ENCODE results near the gene MSX1.
"Not testable (repeated sequence)": the region's sequence is repeated elsewhere in the genome, so short reads cannot be mapped to it uniquely, and the experiment has no call there.

Gene MSX1
- 0.05 to 0.17 reads per million in 2 donors for total RNA-seq

DNA sequence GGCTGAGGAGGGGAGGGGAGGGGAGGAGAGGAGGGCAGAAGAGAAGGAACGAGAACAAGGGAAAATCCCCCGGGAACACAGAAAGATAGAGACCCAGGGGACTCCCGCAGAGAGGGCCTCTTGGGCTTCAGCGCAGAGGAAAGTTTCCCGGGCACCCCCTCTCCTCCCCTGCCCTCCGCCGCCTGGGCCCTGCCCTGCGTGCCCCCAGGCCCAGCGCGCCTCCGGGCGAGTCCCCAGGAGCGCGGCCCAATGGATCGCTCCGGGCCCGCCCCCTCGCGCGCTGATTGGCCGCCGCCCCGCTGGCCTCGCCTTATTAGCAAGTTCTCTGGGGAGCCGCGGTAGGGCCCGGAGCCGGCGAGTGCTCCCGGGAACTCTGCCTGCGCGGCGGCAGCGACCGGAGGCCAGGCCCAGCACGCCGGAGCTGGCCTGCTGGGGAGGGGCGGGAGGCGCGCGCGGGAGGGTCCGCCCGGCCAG, at the start of gene MSX1:
TSS of gene MSX1 (plus strand) at position 341 of the 474 bp plus-strand sequence. CDS start 235 bp downstream, outside the sequence.
- peak; percentile 18 for DNase-seq

- DNase-seq = no peak
Measured at GRCh38 chr4:4810092-4810774, 49.2 kb upstream of the MSX1 start.

- no peak for DNase-seq
Measured at GRCh38 chr4:4810778-4811177, 48.7 kb upstream of the MSX1 start.

GRCh38 chr4:4812145-4812794, 47.2 kb upstream of the MSX1 start:
- DNase-seq = no peak

DNA sequence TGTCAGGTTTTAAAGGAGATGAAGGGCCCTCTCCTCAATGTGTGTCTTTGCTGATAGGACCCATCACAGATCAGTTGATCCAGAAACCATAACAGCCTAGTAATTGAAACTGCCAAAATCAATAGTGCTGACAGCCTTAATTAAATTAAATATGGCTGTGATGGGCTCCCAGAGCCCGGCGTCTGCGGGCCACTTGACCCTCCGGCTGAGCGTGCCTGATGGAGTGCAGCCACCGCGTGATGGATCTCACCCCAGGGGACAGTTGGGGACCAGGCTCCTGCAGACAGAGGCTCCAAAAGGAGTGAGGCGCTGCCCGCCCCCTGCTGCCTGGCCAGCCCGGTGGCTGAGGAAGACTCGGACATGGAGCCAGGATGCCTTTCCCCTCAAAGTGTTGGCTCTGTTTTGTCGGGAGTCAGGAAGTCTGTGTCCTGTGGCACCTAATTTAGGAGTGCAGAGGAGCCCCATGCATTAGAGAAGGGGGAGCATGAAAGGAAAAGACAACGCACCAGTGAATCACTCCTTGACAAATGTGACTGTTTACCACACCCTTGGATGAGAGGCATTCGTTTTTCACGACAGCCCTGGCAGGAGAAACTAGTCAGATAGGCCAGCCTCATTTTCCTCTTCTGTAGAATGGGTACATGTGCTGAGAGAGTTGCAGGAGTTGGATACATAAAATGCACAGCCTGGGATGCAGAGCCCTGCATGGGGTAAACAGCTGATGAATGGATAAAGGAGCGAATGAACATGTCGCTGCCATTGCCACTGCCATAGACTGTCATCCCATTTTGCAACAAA, 40.9 kb upstream of the MSX1 start:
- no peak for DNase-seq

GRCh38 chr4:4819213-4819606, 40.3 kb upstream of the MSX1 start:
- DNase-seq = no peak

DNA sequence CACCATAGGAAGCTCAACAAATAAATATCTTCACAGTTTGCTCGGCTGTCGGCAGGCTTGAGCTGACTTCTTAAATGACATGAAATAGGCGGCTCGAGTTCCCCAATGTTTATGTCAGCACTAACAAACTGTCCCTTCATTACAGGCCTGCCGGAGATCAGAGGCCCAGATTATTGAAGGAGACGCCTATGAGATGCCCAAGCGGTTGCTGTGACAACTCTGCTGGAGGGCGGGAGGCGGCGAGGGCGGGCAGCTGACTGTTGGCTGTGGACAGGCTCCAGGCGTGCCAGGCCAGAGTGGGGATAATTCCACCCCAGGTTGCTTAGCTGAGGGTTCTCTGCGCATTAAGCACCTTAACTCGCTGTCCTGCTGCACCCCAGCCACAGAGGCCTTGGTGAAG, 39.2 kb upstream of the MSX1 start:
- DNase-seq = no peak

DNA sequence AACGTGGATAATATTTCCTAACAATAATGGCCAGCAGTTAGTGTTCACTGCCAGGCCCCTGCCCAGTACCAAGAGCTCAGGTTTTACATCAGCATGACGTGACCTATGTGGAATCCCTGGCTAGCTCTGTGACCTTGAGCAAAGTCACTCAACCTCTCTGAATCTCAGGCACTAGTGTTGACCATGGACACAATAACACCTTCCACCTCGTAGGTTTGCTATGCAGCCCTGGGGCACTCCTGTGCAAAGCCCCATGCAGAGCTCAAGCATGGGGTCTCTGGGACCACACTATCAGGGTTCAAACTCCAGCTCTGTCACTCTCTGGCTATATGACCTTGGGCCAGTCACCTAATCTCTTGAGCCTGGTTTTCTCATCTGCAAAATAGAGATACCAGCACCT, 38.7 kb upstream of the MSX1 start:
- DNase-seq = no peak

- DNase-seq = no peak
Measured at GRCh38 chr4:4821577-4821976, 37.9 kb upstream of the MSX1 start.

GRCh38 chr4:4822286-4822685, 37.2 kb upstream of the MSX1 start:
- not testable (repeated sequence) for DNase-seq

DNA sequence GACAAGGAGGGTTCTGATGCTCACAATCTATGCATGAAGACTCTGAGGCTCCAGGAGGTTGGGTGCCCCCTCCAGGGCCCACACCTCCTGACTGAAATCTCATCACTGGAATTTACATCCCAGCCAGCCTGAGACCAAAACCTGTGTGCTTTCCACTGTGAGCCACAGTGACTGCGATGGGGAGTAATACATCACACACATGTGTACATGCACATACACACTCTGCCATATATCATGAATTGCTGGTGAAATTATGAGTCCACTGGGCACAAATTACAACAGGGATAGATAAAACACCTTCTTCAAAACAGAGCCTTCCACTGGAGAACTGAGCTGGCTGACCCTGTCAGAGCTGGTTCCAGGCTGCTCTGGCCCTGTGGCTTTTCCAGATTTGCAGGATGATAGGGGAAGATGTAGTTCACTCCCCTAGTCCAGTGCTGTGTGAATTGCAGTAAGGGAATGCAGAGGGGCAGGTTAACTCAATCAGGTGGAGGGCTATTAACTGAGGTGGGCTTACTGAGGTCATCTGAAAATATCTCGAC, 35.8 kb upstream of the MSX1 start:
- no peak for DNase-seq

GRCh38 chr4:4824232-4824631, 35.2 kb upstream of the MSX1 start:
- DNase-seq = no peak

DNA sequence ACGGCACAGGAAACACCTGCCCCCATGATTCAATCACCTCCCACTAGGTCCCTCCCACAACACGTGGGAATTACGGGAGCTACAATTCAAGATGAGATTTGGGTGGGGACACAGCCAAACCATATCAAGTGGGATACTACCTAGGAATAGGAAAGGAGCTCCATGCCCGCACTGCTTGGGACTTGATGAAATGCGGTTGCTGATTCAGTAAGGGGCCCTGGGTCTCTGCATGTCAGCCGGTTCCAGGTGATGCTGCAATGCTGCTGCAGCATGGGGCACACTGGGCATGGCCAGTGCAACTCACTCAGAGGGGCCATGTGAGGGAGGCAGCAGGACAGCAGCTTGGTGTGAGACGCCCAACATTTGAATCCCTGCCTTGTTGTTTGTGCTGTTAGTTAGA, 34.0 kb upstream of the MSX1 start:
- no peak for DNase-seq

- no peak for DNase-seq
Measured at GRCh38 chr4:4829837-4830236, 29.6 kb upstream of the MSX1 start.

- DNase-seq = no peak
Measured at GRCh38 chr4:4831266-4831665, 28.2 kb upstream of the MSX1 start.

- DNase-seq = no peak
Measured at GRCh38 chr4:4831825-4832224, 27.6 kb upstream of the MSX1 start.

DNA sequence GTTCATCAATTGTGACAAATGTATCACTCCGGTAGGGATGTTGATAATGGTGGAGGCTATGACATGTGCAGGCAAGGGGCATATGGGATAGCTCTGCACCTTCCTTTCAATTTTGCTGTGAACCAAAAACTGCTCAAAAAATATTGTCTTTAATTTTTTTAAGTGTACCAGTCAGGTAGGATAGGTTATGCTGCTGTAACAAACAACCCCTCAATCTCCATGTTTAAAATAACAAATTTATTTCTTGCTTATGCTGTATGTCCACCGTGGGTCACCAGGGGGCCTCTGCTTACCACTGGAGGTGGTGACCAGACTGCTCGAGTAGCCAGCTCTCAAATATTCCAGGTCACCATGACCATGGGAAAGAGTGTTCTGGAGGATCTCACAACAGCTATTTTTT, 23.4 kb upstream of the MSX1 start:
- no peak for DNase-seq

GRCh38 chr4:4837316-4837715, 22.1 kb upstream of the MSX1 start:
- DNase-seq = no peak

DNA sequence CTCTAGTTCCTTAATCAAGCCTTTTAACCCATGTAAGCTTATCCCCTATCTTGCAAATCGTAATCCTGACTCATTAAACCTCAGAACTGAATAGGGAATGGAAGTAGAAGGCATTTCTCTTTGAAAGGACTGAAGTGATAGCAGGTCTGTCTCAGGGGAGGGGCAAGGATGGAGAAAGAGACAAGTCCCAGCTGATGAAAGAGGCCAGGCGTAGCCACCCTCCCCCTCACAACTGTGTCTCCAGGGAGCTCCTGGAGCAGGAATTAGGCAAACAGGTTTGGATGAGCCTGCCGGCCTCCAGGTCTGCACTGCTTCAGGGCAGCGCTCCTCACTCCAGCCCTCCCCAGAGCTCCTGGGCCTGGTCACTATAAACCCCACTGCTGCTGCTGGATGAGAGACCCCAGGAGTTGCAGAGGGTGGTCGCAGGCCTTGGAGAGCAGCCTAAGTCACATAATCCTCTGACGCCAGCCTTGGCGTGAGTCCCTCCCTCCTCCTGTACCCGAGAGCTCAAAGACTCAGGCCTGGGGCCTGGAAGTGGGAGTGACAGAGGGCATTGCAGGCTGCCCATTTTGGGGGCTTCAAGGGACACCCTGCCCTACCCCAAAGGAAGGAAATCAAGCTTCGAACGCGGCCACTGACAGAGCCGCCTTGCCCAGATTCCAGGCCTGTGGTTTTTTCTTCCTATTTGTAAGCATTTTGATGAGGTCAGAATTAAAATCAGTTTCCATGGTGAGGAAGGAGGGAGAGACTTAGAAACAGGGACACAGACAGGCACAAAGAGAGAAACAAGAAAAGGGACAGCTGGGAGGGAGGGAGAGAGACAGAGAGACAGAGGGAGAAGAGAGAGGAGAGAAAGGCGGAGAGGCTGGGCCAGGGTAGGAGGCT, 21.2 kb upstream of the MSX1 start:
- no peak for DNase-seq

GRCh38 chr4:4838936-4839810, 20.3 kb upstream of the MSX1 start:
- DNase-seq = no peak

- no peak for DNase-seq
Measured at GRCh38 chr4:4840351-4840750, 19.1 kb upstream of the MSX1 start.

Data from activated gamma-delta T cell (primary cell).